GM12891 (cell line): ENCODE measurements around the gene PRPF6.

Experiments
- DNase-seq: peaks from one replicate; pipeline ENCODE4 v3.0.0; 2011; ENCODE audit warnings: low spot score; ENCODE audit not compliant: insufficient read length
- FAIRE-seq: peaks from 2 replicates; lab custom pipeline; 2011; peaks lifted over from hg19 to GRCh38; lab: Jason Lieb, UNC
- PAX5 ChIP-seq: IDR thresholded peaks from 2 replicates; pipeline ENCODE4 v1.6.1; 2011; ENCODE audit warnings: low read length, moderate library complexity, mild to moderate bottlenecking; ENCODE audit not compliant: insufficient read depth, severe bottlenecking
- POLR2A ChIP-seq: IDR thresholded peaks from 2 replicates; pipeline ENCODE4 v1.6.1; 2011; ENCODE audit warnings: low read depth, low read length, control low read depth
- POLR2AphosphoS5 ChIP-seq: IDR thresholded peaks from 2 replicates; pipeline ENCODE4 v1.6.1; 2011; ENCODE audit warnings: low read depth, low read length, control low read depth
- POU2F2 ChIP-seq: IDR thresholded peaks from 2 replicates; pipeline ENCODE4 v1.6.1; 2011; ENCODE audit warnings: low read depth, mild to moderate bottlenecking, control low read depth, low read length, moderate library complexity
- SPI1 ChIP-seq: IDR thresholded peaks from 2 replicates; pipeline ENCODE4 v1.6.1; 2011; ENCODE audit warnings: low read depth, low read length, control low read depth
- TAF1 ChIP-seq: IDR thresholded peaks from 2 replicates; pipeline ENCODE4 v1.6.1; 2011; ENCODE audit warnings: low read depth, low read length, control low read depth

The PRPF6 gene

DNA sequence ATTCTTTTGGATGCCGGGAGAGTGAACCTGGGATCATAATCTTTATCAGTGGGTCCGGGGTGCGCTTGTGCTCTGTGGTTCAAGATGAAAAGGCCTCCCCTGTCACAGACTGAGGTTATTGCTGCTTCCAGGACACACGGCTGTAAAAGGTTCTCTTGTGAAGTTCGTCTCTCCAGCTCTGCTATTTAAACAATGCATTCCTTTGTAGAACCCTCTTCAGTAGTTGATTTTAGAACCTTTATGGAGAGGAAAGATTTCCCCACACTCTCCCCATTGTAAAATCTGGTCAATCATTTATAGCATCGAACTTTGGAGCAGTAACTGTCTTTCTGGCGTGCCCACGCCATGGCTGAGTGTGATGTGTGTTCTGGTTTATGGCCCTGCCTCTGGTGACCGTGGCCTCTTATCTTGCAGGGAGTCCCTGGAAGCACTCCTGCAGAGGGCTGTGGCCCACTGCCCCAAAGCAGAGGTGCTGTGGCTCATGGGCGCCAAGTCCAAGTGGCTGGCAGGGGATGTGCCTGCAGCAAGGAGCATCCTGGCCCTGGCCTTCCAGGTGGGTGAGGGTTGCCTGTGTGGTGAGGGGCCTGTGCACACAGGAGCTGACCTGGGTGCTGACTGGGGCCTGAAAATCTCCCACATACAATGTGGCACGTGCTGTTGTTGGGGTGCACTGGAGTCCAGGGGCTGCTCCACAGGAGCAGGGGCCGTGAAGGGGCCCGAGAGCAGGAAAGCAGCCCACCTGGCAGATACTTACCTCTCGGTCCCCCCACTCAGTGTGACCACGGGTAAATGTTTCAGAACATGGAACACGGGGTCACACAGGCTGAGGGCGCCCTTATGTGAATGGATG lies 43.4 kb downstream of the PRPF6 start:
- TF ChIP-seq TAF1 (no peak), PAX5 (no peak), POLR2A (no peak), SPI1 (no peak), POU2F2 (no peak), POLR2AphosphoS5 (no peak)
- no peak for DNase-seq
- no peak for FAIRE-seq

DNA sequence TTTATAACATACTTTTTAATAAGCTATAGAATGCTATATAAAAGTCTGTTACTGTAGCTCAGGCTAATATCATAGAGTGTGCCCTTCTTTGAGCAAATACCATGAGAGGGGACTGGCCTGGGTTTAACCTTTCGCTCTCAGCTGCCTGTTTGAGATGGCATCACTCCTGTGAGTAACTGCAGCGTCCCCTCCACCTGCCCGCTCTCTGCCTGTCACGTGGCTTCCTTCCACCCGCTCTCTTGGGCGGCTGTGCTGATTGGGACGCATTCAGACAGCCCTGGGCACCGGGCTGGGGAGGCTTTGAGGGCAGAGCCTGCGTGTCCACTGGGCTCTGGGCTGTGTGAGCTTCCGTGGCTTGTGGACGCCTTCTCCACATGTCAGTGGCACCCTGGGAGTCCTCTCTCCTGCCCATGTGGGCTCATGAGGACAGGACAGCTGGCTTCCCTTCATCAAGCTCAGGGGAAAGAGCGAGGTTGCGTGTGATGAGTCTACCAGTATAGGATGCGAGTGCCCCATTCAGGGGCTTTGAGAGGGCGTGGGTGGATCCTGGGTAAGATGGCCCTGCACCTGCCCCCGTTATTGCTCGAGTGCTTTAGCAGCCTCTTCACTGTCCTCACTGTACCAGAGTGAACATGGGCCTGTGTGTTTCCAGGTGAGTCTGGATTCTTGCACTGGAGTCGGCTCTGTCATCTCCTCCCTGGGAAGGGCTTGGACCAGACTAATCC lies 44.3 kb downstream of the PRPF6 start:
- no peak for DNase-seq
- no peak for TF ChIP-seq PAX5
- no peak for TF ChIP-seq POLR2AphosphoS5
- no peak for TF ChIP-seq SPI1
- no peak for TF ChIP-seq POLR2A
- no peak for TF ChIP-seq TAF1
- TF ChIP-seq POU2F2: no peak
- no peak for FAIRE-seq

GRCh38 chr20:64025826-64026412 lies 45.0 kb downstream of the PRPF6 start:
- FAIRE-seq (no peak), DNase-seq (no peak)
- TF ChIP-seq TAF1 (no peak), SPI1 (no peak)

DNA sequence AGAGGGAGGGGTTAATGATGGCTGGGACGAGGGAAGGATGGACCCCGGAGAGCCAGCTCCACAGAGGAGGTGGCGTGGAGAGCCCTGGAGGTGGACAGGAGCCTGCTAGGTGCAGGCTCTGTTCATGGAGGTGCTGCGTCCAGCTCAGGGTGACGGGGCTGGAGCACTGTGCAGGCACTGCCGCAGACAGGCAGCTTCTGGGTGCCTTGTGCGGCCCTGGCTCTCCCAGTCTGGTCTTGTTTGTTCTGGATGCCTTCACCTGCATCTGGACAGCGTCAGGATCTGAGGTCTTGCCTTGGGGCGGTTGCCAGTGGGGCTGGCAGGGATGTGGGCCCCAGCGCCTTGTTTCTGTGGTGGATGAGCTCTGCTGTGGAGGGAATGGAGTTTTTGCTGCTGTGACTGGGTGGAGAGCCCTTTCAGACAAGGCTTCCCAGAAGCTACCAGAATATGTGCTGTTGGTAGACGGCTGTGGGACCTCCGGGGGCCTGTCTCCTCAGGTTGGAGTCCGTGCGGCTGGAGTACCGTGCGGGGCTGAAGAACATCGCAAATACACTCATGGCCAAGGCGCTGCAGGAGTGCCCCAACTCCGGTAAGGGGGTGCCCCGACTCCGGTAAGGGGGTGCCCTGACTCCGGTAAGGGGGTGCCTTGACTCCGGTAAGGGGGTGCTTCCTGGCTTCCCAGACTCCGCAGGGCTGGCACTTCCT lies 47.2 kb downstream of the PRPF6 start:
- no peak for DNase-seq
- TF ChIP-seq POU2F2: no peak
- peak; percentile 30; the same call in 1 of the 2 replicates for TF ChIP-seq POLR2A
- TF ChIP-seq SPI1: no peak
- TF ChIP-seq PAX5: no peak
- no peak for FAIRE-seq

GRCh38 chr20:64029293-64030117 lies 48.6 kb downstream of the PRPF6 start:
- no peak for FAIRE-seq
- TF ChIP-seq POU2F2: no peak
- DNase-seq: no peak

DNA sequence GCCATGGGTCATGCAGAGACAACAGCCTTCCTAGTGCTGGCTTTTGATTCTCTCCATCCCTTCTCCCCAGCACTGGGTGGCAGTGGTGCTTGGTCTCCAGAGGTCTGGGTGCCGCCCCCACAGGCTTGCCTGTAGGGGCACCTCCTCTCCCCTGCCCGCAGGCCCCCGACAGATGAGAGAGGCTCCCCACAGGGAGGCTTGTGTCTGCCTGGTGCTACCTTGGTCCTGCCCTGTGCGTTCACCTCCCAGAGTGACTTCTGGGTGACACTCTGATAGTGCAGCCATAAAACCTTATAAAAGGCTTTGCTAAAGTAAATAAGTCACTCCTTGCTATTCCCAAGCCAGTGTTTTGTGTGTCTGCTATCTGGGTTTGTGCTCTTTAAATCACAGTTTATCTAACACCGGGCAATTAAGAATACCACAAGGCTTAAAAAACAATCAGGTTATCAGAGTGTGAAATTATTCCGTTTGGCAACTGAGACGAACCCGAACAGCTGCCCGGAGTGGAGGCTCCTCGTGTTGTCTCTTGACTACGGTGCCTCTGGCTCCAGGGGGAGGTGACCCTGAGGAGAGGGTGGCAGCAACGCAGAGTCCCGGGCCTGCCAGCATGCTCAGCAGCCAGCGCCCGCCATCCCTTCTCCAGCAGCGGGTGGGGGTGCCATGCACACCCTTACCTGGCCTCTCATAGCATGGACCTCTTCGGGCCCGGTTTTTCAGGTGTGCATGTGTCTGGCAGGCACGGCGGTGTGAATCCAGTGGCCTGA lies 49.6 kb downstream of the PRPF6 start:
- TF ChIP-seq SPI1 (no peak), POLR2A (no peak), PAX5 (no peak), POU2F2 (no peak), TAF1 (no peak), POLR2AphosphoS5 (no peak)
- DNase-seq (no peak), FAIRE-seq (no peak)

DNA sequence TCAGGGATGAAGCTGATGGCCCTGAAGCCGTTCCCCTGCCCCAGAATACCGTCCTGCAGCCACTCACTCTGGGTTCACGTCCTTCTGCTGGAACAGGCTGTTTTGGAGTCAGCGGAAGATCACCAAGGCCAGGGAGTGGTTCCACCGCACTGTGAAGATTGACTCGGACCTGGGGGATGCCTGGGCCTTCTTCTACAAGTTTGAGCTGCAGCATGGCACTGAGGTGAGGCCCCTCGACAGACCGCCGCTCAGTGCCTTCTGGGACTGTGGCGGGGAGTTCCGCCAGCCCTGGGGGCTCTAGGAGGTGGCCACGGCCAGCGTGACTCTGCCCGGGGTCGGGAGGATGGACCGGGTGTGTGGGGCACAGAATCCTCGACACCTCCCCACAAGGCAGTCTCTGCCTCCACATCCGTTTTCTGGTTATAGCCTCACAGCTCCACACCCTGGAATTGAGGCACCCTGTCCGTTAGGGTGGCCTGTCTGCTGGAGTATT lies 50.9 kb downstream of the PRPF6 start:
- TF ChIP-seq POLR2A (no peak; the same call in none of the 2 replicates), SPI1 (no peak), POLR2AphosphoS5 (no peak), POU2F2 (peak; percentile 47; the same call in 1 of the 2 replicates)
- DNase-seq (no peak), FAIRE-seq (no peak)

DNA sequence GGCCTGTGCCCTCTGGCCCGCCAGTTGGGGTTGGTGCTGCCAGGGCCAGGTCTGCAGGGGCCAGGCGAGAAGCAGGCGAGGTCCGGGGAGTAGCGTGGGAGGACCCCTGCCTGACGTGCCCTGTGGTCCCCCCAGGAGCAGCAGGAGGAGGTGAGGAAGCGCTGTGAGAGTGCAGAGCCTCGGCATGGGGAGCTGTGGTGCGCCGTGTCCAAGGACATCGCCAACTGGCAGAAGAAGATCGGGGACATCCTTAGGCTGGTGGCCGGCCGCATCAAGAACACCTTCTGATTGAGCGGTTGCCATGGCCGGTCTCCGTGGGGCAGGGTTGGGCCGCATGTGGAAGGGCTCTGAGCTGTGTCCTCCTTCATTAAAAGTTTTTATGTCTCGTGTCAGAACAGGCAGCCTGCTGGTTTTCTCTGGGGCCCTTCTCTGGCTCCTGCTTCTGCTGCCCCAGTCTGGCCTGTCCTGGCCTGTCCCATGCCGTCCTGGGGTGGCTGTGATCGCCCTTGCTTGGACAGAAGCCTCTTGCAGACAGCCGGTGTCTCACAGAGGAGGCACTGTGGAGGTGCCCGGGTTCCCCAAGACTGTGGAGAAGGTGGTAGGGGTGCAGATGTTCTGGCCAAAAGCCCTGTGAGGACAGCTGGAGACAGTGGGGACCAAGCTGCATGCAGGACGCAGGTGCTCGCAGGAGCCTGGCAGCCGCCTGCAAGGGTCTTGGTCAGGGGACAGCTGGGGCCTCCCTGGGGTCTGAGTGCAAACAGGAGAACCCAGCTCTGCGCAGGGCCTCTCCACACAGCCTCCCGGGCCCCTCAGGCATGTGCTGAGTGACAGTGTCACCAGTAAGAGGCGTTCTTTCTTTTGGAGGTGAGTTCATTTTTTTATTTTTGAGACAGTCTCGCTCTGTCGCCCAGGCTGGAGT lies 52.0 kb downstream of the PRPF6 start:
- TF ChIP-seq TAF1: no peak
- TF ChIP-seq POU2F2: no peak
- TF ChIP-seq POLR2AphosphoS5: no peak
- TF ChIP-seq SPI1: no peak
- no peak for TF ChIP-seq PAX5
- no peak for TF ChIP-seq POLR2A
- DNase-seq (no peak), FAIRE-seq (no peak)
